NCI-H69 (cell line): ENCODE results near the gene SMARCD1.

ENCODE experiments used
- DNase-seq: peaks from one replicate; lab custom pipeline; 2025; lab: John Stamatoyannopoulos, UW

The SMARCD1 gene

DNA sequence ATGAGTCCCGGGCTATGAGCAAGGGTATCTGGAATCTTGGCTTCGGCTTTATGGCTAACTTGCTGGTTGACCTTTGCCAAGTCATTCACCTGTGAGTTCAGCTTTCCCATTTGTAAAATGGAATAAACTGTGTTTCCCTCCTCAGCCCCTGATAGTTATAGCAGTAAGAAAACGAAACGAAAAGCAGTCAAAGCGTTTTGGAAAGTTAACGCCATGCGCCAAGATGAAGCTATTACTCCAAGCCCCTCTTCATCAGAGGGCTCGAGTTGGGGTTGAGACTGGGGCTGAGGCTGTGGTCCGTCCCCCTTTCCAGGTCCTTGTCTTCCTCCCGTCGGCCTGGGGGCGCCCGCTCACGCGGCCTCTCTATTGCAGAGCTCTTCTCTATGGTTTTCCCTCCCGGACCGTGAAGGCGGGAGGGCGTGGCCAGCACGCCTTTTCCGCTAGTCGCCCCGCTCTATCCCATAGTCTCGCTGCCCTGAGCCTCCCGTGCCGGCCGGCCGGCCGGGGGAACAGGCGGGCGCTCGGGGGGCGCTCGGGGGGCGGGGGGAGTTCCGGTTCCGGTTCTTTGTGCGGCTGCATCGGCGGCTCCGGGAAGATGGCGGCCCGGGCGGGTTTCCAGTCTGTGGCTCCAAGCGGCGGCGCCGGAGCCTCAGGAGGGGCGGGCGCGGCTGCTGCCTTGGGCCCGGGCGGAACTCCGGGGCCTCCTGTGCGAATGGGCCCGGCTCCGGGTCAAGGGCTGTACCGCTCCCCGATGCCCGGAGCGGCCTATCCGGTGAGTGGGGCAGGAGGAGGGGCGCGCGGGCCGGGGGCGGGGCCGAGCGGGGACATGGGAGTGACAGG, at the start of gene SMARCD1:
SMARCD1 (plus strand) TSS at position 568 of the 840 bp plus-strand sequence; CDS start at position 596, 28 bp downstream.
- DNase-seq, result peak; percentile 99

DNA sequence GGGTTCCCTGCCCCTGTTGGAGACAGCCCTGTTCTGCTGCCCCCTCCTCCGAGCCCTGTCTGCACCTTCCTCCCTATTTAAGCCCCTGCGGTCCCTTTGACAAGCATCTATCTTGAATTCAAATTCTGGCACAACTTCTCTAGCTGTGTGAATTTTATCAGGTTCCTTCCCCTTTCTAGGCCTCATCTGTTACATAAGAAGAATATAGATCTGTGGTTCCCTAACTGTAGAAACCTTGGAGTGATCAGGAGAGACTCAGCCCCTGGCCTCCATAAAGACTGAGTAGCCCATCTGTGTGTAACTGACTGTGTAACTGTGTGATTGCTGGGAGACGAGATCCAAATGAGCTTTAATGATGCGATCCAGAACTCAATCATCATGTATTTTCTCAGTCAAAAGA, 46.8 kb upstream of the SMARCD1 start:
- no peak for DNase-seq

DNA sequence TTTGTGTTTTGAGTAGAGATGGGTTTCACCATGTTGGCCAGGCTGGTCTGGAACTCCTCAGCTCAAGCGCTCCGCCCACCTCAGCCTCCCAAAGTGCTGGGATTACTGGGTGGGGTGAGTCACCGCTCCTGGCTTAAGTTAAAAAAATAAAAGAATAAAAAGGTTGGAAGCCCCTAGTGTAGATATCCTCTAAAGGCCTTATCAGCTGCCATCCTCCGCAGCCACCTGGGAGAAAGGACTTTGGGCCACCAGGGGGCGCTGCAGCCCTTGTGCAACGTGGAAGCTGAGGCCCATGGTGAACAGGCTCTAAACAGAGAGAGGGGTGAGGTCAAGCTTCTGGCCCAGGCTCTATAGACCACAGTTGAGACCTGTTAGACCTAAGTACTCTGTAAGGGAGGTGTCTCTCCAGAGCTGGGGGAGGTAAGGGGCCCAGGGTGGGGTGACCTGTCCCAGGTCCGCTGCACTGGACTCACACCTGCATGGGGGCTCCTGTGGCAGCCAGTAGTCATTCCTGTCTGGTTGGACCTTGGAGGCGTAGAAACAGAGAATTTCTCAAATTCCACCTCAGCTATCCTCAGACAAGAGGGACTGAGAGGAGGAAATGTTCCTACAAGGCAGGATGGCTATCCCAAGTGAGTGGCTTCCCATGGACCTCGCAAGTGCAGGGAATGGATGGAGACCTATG, 45.8 kb upstream of the SMARCD1 start:
- peak; percentile 85 for DNase-seq

DNA sequence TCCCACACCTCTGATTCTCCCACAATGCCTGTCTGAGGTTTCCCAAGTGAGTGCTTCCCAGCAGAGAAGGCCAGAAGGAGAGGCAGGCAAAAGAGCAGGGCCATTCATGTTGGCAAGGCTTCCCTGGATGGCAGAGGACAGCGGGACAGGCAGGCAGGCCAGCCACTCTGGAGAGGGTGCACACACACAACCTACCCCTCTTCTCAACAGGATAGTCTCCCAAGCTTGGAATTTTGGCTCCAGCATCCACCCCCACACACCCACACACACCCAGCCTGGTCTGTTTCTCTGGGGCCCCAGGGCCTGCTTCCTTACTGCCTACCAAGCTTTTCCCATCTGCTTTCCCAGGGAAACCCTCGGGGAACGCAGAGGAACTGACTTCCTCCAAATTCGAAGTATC, 44.5 kb upstream of the SMARCD1 start:
- DNase-seq, result no peak

DNA sequence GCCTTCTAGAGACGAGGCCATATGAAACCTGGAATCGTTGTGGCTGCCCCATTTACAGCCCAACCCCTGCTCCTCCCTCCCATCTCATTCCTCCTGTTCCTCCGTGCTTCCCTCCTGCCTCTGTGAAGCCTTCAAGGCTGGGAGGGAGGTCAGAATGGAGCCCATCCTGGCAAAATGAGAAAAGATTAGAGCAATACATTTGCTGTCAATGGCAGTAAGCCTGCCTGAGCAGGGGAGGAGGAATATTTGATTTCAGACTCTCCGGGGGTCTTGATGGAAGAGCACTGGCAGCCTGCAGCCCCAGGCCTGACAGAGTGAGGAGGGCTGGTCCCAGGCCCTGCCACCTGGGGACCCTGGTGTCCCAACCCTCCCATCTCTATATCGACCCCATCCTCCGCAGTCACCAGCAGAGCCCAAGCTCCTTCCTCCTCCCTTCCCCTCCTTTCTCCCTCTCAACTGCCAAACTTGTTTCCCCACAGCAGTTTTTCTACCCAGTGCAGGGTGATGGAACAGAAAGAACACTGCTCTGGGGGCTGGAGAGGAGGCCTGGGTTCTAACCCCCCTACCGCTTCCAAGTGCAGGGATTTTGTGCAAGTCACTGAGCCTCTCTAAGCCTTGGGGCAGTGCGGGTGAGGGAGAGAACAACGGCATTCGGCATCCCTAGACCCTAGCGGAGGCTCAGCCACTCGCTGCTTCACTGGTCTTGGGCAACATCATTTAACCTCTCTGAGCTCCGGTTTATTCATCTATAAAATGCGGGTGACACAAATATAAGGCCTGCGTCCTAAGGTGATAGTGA, 43.9 kb upstream of the SMARCD1 start:
- DNase-seq, result no peak

DNA sequence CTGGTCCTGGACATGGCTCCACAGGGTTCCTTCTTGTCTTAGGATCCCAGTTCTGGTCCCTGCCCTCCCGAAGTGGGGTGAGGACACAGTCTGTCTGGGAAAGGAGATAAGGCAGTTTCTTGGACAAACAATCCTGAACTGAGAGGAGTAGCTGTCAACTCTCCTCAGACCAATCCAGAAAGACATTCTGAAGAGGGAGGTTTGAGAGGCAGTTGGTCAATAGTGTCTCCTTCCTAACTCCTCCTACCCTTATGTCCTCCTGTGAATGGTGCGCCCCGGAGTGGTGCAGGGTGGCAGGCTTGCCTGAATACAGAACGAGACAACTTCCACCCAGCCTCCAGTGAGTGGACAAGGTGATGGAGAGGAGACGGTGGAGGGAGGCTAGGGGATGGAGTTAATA, 43.2 kb upstream of the SMARCD1 start:
- no peak for DNase-seq

DNA sequence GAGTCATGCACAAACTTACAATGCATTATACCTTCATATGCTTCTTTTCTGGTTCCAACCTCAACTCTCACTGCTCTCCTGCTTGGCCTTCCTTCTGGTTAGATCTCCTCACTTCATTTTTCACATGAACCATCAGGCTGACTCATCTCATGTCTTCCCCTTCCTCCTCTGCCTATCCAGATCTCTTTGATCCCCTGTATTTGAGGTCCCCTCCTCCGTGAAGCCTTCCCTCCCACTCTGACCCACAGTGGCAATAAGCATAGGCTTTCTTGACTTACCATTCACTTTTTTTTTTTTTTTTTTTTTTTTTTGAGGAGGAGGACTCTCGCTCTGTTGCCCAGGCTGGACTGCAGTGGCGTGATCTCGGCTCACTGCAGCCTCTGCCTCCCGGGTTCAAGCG, 42.4 kb upstream of the SMARCD1 start:
- DNase-seq, result no peak

DNA sequence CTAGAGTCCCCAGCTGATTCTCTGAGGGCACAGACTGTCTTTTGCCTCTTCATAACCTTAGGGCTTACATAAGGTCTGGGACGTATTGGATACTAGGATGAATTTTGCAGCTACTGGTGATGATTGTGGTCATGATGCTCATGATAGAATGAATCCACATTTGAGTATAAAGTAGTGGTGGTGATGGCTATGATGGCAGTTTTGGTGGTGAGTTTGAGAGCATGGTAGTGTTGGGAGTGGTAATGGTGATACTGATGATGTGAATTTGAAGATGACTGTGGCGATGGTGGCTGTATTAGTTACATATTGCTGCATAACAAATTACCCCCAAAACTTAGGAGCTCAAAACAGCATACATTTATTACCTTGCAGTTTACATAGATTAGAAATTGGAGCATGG, 41.8 kb upstream of the SMARCD1 start:
- DNase-seq, result no peak

DNA sequence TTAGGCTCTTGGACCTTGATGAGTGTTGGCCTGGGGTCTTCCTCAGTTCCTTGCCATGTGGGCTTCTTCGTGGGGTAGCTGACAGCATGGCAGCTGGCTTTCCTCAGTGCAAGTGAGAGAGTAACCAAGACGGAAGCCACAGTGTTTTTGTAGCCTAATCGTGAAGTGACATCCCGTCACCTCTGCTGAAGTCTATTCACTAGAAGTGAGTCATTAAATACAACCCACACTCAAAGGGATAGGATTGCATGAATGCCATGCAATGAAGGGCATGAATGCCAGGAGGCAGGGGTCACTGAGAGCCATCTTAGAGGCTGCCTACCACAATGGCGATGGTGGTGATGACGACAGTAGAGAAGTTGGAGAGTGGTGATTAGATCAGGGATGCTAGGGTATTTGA, 41.3 kb upstream of the SMARCD1 start:
- DNase-seq, result no peak

DNA sequence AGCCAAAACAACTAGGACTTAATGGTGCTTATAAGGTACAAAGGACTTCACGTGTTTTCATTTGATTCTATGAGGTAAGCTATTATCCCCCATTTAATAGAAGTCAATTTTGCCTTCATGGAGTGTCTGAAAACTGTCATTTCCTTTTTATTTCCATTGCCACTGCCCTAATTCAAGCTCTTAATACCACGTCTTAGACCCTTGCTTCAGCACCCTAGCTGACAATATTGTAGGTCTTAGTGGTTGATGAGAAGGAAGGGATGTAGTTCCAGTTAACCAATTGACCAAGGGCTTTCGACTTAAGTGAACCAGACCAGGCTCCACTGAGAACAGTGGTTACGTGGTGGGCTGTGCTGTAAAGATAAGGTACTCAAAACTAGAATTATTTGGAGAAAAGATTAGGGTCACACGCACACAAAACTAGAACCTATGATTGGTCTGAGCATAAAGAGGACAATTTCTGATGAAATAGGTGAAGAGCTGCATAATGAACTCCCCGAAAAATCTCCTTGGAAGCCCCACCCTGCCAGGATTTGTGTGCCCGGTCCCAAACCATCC, 37.4 kb upstream of the SMARCD1 start:
- no peak for DNase-seq

DNA sequence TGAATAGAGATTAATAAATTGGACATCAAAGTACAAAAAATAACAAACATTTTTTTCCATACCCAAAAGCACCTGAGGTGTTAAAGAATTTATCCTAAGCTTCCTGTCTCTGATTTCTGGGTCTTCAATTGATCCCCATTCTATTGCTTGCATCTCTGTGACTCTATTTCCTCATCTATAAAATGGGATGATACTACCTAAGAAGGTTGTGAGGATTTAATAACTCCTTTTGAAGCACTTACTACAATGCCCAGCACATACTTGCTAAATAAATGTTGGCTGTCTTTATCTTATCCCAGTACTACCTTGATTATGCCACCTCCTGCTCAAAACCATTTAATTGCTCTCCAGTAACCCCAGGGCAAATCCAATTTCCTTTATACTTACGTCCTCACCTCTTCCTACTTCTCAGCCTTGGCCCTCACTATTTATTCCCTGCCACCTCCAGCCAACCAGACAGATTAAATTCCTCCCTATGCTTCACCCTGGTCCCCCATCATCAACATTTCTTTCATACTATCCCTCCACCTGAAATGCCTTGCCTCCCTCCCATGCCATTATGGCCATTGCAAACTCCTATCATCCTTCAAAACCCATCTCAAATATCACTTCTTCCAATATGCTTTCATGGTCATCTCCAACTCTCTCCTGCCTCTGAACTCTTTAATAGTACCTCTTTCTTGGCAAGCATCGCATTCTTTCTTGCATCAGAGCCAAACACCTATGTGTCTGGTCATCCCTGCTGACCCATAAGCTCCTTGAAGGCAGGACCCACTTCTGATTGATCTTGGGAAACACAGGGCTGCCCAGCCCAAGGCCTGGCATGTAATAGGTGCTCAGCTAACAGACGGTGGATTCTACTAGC, 35.7 kb upstream of the SMARCD1 start:
- peak; percentile 51 for DNase-seq

DNA sequence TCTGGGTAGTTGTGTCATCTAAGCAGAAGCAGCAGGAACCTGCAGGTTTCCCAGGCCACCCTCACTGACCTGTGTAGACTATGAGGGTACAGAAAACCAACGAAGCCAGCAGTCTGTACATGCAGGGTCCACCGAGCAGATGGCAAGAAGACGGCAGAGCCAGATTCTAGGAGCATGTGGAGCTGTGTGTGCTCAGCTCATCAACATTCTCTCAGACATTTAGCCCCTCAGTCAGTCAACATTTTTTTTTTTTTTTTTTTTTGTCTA, 35.1 kb upstream of the SMARCD1 start:
- no peak for DNase-seq

DNA sequence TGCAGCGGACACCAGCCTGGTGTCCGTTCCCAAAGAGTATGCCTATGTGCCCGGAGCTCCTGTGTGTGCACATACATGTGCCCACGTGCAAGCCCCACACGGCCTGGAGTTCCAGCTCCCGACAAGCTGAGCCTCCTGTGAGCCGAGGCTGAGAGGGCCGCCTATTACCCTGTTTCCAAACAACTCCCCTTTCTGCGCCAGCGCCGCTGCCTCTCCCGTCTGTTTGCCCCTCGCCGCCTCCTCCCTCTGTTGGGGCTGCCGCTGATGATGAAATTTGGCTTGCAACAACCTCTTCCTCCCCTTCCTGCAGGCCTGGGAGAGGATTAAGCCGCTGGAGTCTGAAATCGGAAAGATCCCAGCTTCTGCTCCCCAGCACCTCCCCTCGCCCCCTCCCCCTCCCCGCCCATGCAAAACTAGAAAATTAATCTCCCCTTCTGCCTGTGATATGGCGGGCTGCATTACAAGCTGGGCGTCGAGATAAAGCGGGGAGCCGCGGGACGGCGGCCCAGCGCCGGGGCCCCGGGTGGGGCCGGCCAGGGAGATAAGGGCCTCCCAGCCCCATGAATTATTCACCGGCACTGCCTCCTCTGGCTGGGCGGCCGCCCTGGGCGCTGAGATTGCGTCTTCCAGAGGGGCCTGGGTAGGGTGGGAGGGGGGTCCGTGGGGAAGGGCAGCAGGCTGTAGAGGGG, 34.6 kb upstream of the SMARCD1 start:
- DNase-seq, result peak; percentile 66

DNA sequence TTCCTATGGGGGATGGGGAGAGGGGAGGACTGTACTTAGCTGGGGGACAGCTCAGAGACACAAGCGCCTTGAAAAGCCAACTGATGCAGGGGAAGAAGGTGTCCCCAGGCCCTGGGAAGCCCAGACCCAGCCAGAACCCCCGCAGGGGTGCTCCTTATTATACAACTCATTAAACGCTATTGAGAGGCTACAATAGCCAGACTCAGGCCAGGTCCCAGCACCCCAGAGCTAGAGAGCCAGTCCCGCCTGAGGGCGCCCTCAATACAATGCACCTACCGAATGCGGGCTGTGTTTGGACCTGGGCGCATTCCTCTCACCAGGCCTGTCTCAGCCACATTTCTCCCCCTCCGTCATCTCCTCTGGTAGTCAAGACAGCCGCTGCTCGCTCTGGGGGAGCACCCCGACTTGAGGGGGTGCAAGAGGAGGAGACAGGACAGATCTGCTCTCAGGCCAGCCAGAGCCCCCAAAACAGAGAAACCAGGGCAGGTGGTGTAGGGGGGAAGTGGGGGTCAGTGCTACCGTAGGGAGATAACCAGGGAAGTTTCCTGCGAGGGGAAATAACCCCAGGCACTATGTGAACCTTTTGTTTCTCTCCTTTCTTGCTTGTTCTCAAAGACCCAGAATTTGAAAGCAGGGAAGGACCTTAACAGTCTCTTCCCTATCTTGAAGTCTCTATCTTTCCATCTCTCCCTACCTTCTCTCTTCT, 33.9 kb upstream of the SMARCD1 start:
- DNase-seq, result peak; percentile 59

DNA sequence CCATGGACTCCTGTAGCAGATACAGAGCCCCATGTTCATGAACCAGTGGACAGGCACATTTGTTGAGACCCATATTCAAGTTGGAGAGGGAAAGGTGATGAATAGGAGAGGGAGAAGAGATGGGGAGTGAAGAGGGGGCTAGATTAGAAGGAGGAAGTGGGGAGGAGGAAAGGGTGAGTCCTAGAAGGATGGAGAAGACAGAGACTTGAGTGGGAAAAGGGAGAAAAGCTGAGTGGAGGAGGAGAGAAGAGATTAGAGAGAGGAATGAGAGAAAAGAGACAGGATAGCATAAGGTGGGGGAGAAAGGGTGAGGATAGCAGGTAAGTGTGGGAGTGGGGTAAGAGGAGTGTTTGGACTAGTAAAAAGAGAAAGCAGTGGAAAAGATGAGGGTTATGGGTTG, 32.6 kb upstream of the SMARCD1 start:
- DNase-seq, result peak; percentile 51

DNA sequence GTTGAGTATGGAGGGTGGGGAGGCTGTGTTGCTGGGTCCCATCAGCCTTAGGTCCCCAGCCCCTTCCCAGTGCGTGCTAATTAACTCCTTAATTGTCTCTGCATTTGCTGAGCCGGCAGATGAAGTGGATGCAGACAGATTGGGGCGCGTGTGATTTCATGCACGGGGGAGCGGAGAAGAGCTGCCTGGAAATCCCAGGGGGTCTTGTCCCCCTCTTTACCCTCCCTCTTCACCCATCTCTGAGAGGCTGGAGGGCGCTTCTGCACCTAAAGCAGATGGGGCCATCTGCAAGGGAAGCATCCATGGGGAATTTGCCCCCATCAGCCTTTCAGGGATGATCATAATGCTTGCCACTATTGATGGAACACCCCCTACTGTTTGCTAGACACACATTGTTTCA, 32.2 kb upstream of the SMARCD1 start:
- peak; percentile 71 for DNase-seq

DNA sequence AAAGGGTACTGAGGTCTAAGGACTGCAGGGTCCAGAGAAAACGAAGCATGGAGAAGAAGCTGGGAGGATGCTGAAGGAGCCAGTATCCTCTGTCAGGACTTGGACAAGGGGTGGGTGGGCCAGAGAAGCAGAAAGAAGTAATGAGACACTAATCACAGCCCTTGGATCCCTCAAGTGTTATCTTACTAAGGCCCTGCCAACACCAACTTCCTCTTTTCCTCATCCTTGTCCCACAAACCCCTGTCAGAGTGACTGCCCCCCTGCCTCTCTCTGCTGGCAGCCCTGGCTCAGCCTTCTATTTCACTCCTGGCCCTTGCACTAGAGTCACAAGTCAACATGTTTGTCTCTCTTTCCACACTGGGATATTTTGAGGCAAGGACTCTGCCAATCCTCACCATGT, 31.6 kb upstream of the SMARCD1 start:
- no peak for DNase-seq

DNA sequence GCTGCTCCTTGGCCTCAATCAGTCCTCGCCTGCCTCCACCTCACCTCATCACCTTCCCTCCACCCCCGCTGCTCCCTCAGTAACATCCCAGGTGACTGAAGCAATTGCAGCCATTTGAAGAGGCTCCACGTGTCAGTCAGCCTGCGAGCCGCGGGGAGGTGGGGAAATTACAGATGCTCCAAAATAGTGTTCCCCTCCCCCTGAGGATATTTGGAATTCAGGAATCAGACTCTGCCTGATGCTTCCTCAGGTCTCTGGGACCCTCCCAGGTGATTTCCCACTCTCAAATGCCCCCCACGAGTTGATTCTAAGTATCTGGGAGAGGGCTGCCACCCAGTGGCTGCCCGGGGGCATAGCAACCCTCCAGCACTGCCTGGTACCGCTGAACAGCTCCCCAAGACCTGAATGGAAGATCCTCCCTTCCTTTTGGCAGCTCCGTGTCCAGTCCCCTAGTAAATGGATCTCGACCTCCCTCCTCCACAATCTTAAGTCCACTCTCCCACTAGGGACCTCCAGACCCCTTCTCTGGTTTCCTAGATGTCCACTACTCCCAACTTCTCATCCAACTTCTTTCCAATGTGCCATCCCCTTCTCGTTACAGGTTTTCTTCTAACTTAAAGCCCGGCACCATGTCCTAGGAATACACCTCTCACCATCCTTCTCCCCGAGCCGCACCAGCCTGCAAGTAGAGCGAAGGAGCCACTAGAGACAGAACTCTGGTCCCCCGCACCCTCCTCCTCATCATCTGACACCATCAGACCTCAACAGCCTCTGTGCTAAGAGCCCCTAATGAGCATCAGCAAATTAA, 29.1 kb upstream of the SMARCD1 start:
- peak; percentile 83 for DNase-seq

DNA sequence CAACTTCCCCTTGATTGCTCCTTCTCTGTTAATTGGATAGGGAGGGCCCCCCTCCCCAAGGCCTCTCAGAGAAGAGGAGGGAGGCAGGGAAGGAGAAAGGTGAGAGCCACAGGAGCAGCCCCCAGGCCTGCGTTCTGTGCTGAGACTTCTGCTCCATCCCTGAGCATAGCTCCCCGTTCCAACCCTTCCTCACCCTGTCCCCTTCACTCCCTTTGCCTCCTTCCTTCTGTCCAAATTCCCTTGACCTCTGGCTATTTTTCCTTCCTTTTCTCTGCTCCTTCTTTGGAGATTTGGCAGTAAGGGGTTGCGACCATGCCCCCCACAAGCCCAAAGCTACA, 28.5 kb upstream of the SMARCD1 start:
- no peak for DNase-seq
